H7 (cell line): ENCODE data around the gene LMTK2. TPM values are rescaled to one million over a fixed set of nuclear protein-coding genes. Genes with fewer than 3 reads are reported as not detected.

Experiments used
- DNase-seq: peaks from one replicate; pipeline ENCODE4 v3.0.0; 2012
- H3K27me3 ChIP-seq: 2 replicates; pipeline ENCODE4 v1.6.0; 2011; ENCODE audit warnings: mild to moderate bottlenecking, low read length; ENCODE audit not compliant: control insufficient read depth, insufficient read depth
- H3K36me3 ChIP-seq: replicated peaks from 2 replicates; pipeline ENCODE4 v1.5.1; 2011; ENCODE audit warnings: low read length; ENCODE audit not compliant: control insufficient read depth, insufficient read depth
- H3K4me3 ChIP-seq: 2 replicates; pipeline ENCODE4 v1.5.1; 2011; ENCODE audit warnings: low read depth, mild to moderate bottlenecking, control low read depth, low read length, moderate library complexity; ENCODE audit not compliant: insufficient read depth
- total RNA-seq: library from RNA; depleted of rRNA; stranded (reverse); fragments of >200 nt; shearing (Covaris generic); gene quantifications from 2 replicates; pipeline ENCODE4 v1.2.3, GENCODE V29; 2014

The LMTK2 gene
- total RNA-seq, 1 experiment from 2014 or later = 12.6 TPM

DNA sequence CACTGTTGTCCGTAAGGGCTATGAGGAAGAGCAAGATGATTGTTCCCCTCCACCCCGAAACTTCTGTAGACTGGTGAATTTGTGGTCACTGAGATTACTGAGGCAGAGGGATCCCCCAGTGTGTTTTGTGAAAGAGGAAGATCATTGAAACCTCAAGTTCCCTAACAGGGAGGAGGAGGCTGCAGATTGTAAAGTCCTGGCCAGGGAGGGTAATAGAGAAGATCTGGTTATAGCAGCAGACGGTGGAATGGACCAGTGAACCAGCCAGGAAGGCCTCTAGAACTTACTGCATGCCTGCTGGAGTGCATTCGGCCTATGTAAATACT, 31.1 kb downstream of the LMTK2 start:
- H3K36me3 ChIP-seq = peaks cover 8% of the 10 kb centered on the region
- no peak overlapping the region for H3K4me3 ChIP-seq
- no peak for DNase-seq
- H3K27me3 ChIP-seq = no peaks in the 10 kb centered on the region

DNA sequence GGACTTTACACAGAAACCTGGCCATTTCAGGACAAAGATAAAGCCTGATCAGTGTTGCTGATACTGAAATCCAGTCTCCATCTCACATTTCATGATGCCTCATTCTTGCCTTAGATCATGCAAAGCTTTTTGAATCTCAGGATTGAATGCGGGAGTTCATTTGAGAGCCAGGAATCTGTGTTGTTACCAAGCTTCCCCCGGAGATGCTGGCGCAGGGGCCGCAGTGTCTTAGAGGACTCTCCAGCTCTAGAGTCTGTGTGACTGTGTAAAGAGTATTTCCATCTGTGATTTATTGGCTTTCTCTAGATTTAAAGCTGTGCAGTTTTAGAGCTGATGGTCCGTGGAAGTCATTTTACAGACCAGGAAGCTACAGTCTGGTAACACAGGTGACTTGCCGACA, 32.0 kb downstream of the LMTK2 start:
- H3K4me3 ChIP-seq = no peak overlapping the region
- DNase-seq = no peak
- H3K36me3 ChIP-seq = peaks cover 8% of the 10 kb centered on the region
- H3K27me3 ChIP-seq = no peaks in the 10 kb centered on the region

DNA sequence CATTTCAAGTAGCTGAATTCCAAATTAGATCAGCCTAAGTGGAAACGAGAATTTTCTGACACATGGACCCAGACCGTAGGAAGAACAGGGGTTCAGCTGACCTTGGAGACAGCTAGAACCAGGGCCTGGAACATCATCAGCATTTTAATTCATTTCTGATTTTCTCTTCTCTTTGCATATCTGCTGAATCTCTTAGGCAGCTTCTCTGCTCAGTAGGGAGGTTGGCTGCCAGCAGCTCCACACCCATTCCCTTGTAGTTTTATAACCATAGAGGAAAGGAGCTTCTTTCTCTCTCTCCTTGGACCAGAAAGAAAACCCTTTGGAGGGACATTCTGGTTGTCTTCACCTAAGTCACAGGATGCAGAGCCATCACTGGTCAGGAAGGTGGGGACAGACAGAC, 36.0 kb downstream of the LMTK2 start:
- peaks cover 8% of the 10 kb centered on the region for H3K36me3 ChIP-seq
- H3K27me3 ChIP-seq = no peaks in the 10 kb centered on the region
- no peak overlapping the region for H3K4me3 ChIP-seq
- no peak for DNase-seq

DNA sequence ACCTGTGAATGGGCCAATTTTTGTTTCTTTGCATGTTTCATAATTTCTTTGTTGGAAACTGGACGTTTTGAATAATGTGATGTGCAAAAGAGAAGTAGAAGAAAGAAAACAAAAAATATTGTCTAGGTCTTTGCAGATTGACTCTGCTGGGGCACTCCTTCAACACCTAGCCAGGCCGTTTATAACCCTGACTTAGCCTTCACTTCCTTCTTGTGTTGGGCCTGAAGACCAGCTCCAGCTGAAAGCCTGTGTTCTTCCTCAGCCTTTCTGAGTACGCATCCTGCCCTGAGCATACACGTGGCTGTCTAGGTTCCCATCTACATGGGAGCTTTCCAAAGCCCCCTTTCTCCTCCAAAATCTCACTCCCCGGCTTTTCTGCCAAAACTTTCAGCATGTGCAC, 41.9 kb downstream of the LMTK2 start:
- Histone ChIP-seq H3K36me3 (peaks cover 2% of the 10 kb centered on the region), H3K27me3 (no peaks in the 10 kb centered on the region), H3K4me3 (no peak overlapping the region)
- no peak for DNase-seq

DNA sequence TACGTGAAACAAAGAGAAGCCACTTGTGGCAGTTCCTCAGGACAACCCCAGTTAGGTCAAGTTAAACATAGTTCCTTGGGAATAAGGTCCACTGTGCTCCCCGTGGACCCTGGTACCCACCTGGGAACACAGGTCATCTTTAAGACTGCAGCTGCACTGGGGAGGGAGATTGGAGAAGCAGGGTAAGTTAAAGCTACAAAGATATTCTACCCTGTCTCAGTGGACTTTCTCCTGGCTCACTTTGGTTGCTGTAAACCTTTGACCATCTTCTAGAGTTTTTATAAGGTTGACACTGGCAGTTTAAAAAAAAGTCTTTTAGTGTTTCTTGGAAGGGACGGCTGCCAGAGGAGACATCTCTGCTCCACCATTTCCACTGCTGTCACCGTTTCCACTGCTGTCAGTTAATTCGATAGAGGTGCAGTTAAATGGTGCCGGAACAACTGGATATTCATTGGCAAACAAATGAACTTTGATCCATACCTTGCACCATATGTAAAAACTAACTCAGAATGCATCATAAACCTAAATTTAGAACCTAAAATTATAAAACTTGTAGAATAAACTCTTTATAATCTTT, 42.5 kb downstream of the LMTK2 start:
- no peak for DNase-seq
- H3K4me3 ChIP-seq = no peak overlapping the region
- H3K27me3 ChIP-seq = no peaks in the 10 kb centered on the region
- peaks cover 2% of the 10 kb centered on the region for H3K36me3 ChIP-seq

DNA sequence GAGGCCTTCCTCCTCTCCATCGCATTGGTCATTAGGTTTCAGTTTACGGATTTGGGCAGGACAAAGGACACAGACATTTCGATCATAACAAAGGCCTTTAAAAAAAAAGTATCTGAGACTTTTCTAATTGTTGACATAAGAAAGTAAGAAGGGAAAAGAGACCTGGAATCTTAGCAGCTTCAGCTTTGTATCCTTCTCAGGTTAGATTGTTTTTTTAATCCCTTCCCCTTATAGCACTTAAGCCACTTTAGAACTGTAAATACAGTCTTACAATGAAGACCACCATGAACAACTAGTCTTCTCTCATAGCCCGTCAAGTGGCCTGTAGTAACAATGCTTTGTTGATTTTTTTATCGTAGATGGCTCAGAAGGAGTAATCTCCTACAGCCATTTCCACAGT, 45.2 kb downstream of the LMTK2 start:
- H3K27me3 ChIP-seq = no peaks in the 10 kb centered on the region
- DNase-seq = no peak
- H3K4me3 ChIP-seq = no peak overlapping the region
- H3K36me3 ChIP-seq = peaks cover 3% of the 10 kb centered on the region

DNA sequence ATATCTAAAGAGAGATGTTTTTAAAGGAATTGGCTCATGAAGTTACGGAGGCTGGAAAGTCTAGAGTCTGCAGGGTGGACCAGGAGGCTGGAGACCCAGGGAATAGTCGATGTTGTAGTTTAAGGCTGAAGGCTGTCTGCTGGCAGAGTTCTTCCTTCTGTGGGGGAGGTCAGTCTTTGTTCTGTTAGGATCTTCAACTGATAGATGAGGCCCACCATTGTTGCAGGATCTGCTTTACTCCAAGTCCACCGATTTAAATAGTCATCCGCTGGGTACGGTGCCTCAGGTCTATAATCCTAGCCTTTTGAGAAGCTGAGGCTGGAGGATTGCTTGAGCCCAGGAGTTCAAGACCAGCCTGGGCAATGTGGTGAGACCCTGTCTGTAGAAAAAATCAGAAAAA, 50.0 kb downstream of the LMTK2 start:
- H3K4me3 ChIP-seq = no peak overlapping the region
- no peaks in the 10 kb centered on the region for H3K27me3 ChIP-seq
- no peak for DNase-seq
- peaks cover 1% of the 10 kb centered on the region; the same call in 1 of the 2 replicates for H3K36me3 ChIP-seq

DNA sequence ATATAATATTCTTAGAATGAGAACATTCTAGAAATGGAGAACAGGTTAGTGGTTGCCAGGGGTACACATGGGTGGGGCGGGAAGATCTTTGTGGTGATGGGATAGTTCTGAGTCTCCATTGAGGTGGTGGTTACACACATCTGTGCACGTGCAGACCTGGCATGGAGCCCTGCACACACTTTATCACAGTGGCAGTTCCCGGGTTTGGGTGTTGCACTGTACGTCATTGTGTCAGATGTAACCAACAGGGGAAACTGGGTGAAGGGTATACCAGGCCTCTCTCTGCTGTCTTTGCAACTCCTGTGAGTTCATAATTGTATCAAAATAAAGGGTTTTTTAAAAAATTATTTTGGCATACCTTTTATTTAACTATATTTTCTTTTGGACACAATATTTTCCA, 51.1 kb downstream of the LMTK2 start:
- peaks cover 1% of the 10 kb centered on the region; the same call in 1 of the 2 replicates for H3K36me3 ChIP-seq
- no peaks in the 10 kb centered on the region for H3K27me3 ChIP-seq
- no peak overlapping the region for H3K4me3 ChIP-seq
- no peak for DNase-seq

DNA sequence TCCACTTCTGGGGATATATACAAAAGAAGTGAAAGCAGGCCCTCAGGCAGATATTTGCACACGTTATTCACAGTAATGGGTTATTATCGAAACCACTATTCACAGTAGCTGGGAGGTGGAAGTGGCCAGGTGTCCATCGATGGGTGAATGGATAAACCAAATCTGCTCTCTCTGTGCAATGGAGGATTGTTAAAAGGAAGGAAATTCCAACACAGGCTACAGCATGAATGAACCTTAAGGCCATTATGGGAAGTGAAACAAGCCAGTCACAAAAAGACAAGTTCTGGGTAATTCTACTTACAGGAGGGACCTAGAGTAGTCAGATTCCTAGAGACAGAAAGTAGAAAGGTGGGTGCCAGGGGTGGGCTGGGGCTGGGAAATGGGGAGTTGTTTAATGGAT, 56.1 kb downstream of the LMTK2 start:
- DNase-seq = no peak
- Histone ChIP-seq H3K27me3 (no peaks in the 10 kb centered on the region), H3K4me3 (no peak overlapping the region), H3K36me3 (no peaks in the 10 kb centered on the region; the same call in 1 of the 2 replicates)

DNA sequence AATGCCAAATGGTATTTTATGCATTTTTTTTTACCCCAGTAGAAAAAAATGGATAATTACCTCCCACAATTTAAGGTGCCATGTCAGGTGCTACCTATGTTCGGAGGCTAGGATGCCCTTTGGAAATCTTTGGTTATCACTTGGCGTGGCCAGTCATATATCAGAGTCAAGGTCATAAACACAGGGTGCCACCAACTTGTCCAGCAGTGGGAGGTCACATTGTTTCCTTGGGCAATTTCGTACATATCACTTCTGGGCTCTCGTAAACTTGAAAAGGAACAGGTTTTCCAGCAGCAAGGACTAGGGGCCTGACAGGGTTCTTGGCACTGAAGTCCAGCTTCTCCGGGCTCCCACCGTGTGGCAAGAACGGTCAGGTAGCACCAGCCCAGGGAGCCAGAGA, 56.6 kb downstream of the LMTK2 start:
- Histone ChIP-seq H3K36me3 (no peaks in the 10 kb centered on the region; the same call in 1 of the 2 replicates), H3K4me3 (no peak overlapping the region), H3K27me3 (no peaks in the 10 kb centered on the region)
- no peak for DNase-seq

DNA sequence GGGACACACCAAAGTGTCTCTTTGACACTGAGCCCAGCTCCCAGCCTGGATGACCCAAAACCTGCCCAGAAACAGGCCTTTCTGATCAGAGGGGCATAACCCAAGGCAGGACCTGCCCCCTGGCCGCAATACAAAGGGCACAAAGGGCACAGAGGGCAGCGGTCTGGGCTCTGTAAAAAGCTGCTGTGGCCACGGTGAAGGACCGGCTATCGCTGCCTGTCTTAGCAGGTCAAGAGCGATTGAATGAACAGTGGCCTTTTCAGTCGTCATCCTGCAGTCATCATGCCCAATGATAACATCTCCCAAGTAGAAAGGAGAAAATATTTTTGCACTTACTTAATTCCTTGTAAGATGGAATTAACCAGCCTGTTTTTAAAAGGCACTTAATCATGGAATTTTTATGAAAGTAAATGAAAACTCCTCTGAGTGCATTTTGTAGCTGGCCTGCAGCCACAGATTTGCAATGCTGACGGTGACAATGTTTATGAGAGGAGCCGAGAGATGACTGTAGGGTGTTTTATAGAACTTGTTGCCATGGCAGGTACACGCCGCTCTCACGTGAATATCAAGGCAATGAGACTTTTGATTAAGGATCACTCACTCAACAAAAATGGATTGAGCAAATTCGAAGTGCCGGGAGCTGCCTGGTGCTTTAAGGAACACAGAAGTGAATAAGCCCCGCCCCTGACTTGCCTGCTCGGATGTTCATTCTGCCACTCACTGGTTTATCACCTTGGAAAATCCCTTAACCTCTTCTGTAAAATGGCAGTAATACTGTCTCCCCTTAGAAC, 57.2 kb downstream of the LMTK2 start:
- no peak overlapping the region for H3K4me3 ChIP-seq
- no peak for DNase-seq
- no peaks in the 10 kb centered on the region for H3K27me3 ChIP-seq
- H3K36me3 ChIP-seq = no peaks in the 10 kb centered on the region; the same call in 1 of the 2 replicates

DNA sequence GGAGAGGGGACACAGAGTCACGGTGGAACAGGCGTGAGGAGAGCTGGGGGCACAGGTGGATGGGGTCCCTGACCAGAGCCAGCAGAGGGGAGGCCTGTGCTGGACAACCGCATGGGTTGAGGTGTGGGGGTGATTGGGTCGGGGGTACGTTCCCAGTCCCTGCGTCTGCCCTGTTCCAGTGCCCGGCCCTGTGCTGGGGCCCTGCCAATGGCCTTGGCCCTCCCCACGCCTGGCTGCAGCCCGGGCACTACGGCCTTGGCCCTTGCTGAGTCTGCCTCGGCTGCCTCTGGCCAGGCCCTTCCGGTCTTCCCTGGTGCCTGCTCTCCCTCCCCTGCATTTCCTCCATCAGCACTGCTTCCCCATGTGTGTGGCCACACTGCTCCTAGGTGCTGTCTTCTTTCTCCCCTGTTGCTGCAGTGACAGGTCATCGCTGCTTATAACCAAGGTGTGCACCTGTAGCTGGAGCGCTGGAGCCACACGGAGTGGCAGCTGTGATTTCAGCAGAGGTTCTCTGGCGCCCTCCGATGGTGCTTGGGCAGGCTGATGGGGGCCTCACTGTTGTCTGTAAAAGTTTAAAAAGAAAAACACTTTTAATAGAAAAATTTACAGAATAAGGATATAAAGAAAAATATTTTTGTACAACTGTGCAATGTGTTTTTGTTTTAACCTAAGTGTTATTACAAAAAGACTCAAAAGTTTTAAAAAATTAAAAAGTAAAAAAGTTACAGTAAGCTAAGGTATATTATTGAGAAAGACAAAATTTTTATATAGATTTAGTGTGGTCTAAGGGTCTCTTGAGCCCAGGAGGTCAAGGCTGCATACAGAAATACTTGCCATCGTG, 59.4 kb downstream of the LMTK2 start:
- no peak overlapping the region for H3K4me3 ChIP-seq
- H3K36me3 ChIP-seq = no peaks in the 10 kb centered on the region
- DNase-seq = peak; percentile 86
- no peaks in the 10 kb centered on the region for H3K27me3 ChIP-seq

DNA sequence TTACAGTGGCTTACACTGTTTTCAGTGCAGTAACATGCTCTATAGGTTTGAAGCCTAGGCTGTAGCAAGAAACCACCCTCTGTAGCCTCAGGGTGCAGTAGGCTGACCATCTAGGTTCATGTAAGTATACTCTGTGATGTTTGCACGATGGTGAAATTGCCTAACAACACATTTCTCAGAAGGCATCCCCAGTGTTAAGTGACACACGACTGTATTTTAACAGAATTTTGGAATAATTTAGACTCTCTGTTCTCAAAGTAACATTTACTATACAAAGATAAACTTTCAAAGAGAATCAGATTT, 60.0 kb downstream of the LMTK2 start:
- Histone ChIP-seq H3K36me3 (no peaks in the 10 kb centered on the region), H3K27me3 (no peaks in the 10 kb centered on the region), H3K4me3 (no peak overlapping the region)
- no peak for DNase-seq

DNA sequence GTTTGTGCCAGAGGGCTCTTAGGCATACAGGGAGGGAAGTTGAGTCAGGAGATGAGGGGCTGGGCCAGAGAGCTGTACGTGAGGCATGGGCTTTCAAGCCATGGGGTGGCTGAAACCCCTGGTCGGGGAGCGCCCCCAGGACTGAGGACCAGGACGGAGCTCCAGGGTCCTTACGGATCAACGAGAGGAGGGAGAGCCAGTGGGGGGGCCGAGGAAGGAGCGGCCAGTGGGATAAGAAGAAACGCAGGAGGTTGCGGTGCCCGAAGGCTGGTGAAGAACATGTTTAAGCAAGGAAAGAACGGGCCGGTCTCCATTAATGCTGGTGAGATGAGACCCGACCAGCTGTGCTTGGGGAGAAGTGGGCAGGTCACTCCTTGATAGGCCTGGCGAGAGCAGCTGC, 61.0 kb downstream of the LMTK2 start:
- no peak for DNase-seq
- Histone ChIP-seq H3K4me3 (no peak overlapping the region), H3K27me3 (no peaks in the 10 kb centered on the region), H3K36me3 (peaks cover 1% of the 10 kb centered on the region; the same call in 1 of the 2 replicates)
